GM21576 (cell line): ENCODE data around the gene BTBD10.

Source experiments
- ATAC-seq: cut with Tn5 transposase; IDR thresholded peaks from one replicate; pipeline ENCODE4 v1.9.1; 2021; ENCODE audit warnings: mild to moderate bottlenecking, moderate library complexity; ENCODE audit not compliant: unreplicated experiment

BTBD10 gene

DNA sequence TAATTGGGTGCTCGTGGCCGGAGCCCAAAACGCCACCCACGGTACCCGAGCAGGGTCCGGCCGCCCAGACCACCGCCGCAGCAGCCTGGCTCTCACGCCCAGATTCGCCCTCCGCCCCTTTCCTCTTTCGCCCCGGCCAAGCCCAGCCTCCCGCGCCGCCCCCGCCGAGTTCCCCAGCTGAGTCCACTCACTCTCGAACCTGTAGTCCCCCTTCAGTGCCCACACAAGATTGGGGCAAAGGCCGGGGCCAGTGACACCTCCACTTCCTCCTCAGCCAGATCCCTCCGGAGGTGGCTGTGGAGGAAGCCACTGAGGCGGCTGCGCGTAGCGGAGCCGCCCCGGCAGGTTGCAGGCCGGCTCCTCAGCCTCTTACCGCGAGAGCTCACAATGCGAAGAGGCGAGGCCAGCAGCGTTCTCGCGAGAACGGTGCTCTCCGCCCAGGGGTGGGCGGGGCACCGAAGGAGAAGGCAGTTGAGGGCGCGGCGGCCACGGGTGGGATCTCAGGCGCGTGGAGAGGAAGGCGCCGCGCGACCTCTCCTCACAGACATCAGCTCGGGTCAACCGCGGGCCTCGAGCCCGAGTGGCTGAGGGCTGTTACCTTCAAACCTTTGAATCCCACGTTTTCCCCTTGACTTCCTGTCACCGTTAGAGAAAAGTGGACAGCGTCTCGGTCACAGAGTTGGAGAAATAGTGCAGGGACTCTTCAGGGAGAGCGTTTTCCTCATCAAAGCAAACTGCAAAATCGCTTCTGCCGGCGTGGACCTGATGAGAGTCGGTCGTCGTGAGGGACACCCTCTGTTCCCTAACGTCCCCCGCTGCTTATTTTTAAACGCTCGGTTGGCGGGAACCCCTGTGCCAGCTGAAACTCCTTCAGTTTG lies at the start of gene BTBD10:
Gene BTBD10 (minus strand): TSS at position 322 of the 878 bp plus-strand sequence. CDS start 18,098 bp downstream, outside the sequence.
- peak; percentile 94 for ATAC-seq

- no peak for ATAC-seq
Observed at GRCh38 chr11:13503393-13503792, 40.4 kb upstream of the BTBD10 start.

DNA sequence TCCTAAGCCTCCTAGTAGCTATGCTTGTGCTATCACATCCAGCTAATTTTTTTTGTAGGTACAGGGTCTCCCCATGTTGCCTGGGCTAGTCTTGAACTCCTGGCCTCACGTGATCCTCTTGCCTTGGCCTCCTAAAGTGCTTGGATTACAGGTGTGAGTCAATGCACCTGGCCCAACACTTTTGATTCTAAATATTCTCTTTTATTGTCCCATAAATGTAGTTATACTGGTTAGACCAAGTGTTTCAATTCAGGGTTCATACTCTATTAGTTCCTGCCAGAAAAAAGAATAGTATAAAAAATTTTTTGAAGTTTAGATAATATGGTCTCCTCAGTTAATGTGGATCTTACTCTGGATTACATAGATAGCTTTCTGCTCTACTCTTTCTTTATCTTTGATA lies 39.5 kb upstream of the BTBD10 start:
- ATAC-seq, result no peak

- no peak for ATAC-seq
Observed at GRCh38 chr11:13495929-13496328, 32.9 kb upstream of the BTBD10 start, which contains the start of gene PTH. PTH (minus strand) TSS chr11:13495997; CDS start chr11:13492855, 3,142 bp downstream.

- ATAC-seq, result no peak
Observed at GRCh38 chr11:13494051-13494450, 31.0 kb upstream of the BTBD10 start.

DNA sequence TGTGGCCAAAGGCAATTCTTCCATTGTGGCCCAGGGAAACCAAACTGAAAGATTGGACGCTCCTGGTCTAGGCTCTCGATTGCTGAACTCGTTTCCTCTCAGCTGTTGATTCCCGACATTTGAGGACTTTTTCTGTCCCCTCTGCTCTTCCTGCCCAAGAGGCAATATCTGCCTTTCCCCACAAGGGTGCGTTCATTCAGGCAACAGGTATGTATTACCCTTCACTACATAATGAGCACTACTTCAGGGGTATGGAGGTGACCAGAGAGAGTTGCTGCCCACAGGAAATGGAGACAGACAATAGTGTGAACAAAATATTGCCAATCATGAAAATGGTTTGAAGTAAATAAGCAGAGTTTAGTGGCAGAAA lies 24.6 kb upstream of the BTBD10 start:
- ATAC-seq, result no peak

DNA sequence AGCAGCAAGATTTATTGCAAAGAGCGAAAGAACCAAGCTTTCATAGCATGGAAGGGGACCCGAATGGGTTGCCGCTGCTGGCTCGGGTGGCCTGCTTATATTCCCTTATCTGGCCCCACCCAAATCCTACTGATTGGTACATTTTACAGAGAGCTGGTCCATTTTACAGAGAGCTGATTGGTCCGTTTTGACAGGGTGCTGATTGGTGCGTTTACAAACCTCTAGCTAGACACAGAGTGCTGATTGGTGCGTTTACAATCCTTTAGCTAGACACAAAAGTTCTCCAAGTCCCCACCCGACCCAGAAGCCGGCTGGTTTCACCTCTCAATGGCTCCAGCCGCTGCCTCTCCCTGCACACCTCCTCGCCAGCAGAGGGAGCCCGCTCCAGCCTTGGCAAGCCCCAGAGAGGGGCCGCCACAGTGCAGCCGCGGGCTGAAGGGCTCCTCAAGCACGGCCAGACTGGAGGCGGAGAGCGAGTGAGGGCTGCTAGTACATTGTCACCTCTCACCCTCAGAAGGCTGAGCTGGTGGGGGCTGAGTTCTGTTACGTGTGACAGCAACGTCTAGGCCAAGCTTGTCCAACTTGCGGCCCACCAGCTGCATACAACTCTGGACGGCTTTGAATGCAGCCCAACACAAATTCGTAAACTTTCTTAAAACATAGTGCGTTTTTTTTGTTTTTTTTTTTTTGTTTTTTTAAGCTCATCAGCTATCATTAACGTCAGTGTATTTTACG lies 24.1 kb upstream of the BTBD10 start:
- peak; percentile 93 for ATAC-seq

- ATAC-seq, result no peak
Observed at GRCh38 chr11:13480198-13480597, 17.2 kb upstream of the BTBD10 start.

- ATAC-seq, result no peak
Observed at GRCh38 chr11:13479688-13480087, 16.7 kb upstream of the BTBD10 start.

GRCh38 chr11:13475091-13475490 lies 12.1 kb upstream of the BTBD10 start:
- no peak for ATAC-seq

GRCh38 chr11:13473013-13473722 lies 10.1 kb upstream of the BTBD10 start:
- ATAC-seq, result no peak

GRCh38 chr11:13468750-13469149 lies 5.7 kb upstream of the BTBD10 start:
- ATAC-seq, result no peak

DNA sequence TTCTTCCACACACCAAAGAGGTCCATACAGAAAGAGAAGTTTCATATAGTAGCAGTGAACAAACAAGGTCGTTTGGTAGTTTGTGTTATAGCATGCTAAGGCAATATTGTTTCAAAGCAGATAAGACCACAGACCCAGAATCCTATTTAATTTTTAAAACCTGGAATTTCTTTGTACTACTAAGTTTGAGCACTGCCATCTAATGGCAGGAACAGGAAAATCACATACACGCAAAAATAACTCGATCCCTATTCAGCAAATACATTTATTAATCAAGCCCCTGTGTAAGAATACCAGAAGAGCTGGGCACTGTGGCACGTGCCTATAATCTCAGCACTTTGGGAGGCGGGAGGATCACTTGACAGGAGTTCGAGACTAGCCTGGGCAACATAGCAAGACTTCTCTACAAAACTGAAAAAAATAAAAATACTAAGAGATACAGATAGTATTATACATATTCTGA lies 2.9 kb upstream of the BTBD10 start:
- ATAC-seq, result no peak

- ATAC-seq, result no peak
Observed at GRCh38 chr11:13463779-13464290, 813 bp upstream of the BTBD10 start.

DNA sequence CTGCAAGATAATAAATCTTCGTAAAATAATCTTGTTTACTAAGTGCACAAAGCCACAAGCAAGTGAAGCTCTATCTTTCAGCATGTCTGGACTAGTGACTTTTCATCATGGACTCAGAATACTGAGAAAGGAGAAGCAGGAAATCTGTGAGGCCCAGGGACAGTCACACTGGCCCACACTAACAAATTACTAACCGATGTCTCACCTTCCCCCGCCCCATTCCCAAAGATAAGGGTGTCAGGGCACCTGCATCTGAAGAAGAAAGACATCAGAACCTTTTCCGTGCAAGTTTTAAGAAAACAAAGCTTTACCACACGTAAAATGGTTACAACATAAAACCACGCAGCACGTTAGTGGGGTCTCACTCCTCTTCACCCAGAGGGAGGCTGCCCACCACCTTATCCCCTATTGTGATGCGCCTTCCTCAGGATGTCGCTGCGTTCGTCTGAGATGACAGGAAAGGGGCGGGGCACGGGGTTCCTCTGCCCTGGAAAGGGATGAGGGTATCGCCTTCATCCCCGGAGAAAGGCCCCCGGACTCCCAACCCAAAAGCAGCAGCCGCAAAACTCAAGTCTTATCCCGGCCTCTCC lies 616 bp downstream of the BTBD10 start:
- peak; percentile 41 for ATAC-seq

DNA sequence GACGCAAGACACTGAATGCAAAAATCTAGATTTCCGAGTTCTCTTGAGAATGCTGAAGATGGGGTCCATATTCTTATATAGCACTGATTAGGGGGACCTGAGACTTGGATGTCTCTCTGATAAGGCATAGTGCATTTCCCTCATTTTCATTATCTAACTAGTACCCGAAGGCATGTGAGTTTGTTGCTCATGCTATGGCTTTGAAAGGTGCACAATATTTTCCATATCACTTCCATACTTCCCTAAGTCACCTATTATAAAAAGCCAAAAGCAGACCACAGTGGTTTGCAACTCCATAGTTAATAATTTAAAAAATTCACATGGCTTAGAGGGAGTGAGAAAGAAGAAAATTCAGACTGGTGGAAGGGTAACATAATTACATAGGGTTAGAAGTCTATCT lies 1.7 kb downstream of the BTBD10 start:
- ATAC-seq, result no peak

GRCh38 chr11:13450832-13451397 lies 12.1 kb downstream of the BTBD10 start:
- no peak for ATAC-seq

DNA sequence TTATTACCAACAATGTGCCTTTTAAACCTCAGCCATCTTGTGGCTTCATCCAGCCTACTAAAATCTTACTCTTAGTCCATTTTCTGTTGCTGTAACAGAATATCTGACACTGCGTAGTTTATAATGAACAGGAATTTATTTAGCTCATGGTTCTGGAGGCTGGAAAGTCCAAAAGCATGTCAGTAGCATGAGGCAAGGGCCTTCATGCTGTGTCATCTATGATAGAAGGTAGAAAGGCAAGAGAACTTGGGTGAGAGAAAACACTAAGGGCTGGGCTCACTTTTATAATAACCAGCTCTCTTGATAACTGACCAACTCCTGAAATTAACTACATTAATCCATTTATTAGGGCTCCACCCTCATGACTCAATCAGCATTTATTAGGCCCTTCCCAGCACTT lies 13.5 kb downstream of the BTBD10 start:
- no peak for ATAC-seq

- ATAC-seq, result no peak
Observed at GRCh38 chr11:13448876-13449275, 14.1 kb downstream of the BTBD10 start.

DNA sequence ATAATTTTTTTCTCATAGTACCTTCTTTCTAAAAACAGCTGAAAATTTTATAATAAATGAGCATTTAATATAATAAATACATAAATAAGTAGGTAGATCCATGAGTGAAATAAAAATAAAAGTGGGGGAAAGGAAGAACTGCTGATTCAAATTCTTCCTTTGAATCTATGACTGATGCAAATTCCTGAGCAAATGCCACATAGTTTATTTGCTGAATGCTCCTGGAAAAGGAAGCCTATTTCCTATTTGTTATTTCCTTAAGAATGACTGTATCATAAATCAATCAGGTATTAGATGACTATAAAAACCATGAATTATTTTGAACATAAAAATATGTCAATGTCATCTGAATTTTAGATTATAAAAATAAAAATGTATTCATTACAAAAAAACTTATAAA lies 16.6 kb downstream of the BTBD10 start:
- ATAC-seq, result no peak
